Activated CD4-positive, alpha-beta T cell treated with anti-CD3 and anti-CD28 coated beads, Interleukin-10, Interleukin-2, amounts not matched to agents 100 ng/mL and 50 ng/mL, durations not matched to agents 16 hours and 8 hours (primary cell): ENCODE measurements around the gene DIP2C.
"Not testable (repeated sequence)": the region's sequence is repeated elsewhere in the genome, so short reads cannot be mapped to it uniquely, and the experiment has no call there.

Experiments used
- DNase-seq: peaks from one replicate; pipeline ENCODE4 v3.0.0-alpha.2; 2020

DIP2C gene

GRCh38 chr10:361203-362081 is 328.0 kb downstream of the DIP2C start:
- DNase-seq: no peak

DNA sequence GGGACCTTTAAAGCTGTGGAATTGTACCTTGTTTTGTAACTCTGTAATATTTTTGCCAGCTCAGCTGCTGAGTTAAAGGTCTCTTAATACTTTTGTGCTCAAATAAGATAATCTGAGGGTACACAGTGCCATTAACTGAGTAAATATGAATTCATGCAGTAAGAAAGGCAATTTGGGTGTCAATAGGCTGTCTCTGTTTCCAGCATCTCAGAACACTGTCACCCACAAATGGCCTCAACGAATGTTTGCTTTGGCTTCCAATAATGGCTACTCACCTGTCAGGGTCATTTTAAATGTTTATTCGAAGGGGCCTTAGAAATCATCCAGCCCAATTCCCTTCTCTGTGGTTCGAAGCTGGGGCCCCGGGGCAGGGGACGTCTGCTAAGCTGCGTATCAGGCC is 328.8 kb downstream of the DIP2C start:
- no peak for DNase-seq

GRCh38 chr10:359762-360161 is 329.7 kb downstream of the DIP2C start:
- no peak for DNase-seq

DNA sequence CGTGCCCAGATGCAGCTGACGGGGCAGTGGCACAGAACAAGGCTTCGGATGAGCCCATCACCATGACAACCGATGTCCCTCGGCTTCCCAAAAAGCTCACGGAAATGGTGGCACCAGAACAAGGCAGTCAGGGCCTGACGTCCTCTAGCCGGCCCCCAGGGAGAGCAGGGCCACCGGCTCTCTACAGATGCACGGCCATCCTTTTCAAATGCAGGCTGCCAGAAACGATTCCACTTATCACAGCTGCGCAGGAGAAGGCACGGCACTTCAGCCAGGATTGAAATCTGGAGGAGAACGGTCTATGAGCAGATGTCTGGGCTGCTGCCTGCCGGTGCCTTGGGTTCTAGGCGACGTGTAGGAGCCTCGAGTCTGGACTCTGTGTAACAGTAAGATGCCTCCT is 330.4 kb downstream of the DIP2C start:
- DNase-seq: no peak

DNA sequence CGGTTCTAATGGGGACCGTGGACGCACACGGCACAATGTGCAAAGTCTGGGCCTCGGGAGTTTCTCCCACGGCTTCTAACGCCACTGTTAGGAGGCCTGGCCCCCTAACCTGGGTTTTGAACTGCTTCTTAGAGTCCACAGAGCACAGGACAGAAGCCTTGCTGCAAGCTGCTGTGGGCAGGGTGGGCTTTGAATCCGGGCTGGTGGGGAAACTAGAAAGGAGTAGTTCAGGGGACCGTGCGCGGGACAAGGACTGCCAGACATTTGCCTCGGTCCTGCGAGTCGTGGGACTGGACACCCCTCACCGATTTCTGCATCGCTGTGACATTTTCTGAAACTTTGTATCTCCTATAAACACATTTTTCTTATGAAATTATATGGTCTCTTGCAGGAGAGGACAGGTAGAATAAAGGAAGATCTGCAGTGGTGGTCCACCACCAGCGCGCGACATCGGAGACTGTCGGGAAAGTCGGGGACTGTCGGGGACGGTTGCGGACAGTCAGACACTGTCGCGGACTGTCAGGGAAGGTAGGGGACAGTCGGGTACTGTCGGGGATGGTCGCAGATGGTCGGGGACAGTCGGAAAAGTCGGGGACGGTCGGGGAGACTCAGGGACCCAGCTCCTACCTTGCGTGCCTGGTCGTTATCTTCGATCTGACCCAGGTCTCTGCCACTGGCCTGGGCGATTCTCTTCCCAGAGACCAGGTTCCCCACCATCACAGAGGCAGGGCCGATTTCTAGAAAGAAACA is 332.1 kb downstream of the DIP2C start:
- no peak for DNase-seq

GRCh38 chr10:356452-356851 is 333.0 kb downstream of the DIP2C start:
- no peak for DNase-seq

DNA sequence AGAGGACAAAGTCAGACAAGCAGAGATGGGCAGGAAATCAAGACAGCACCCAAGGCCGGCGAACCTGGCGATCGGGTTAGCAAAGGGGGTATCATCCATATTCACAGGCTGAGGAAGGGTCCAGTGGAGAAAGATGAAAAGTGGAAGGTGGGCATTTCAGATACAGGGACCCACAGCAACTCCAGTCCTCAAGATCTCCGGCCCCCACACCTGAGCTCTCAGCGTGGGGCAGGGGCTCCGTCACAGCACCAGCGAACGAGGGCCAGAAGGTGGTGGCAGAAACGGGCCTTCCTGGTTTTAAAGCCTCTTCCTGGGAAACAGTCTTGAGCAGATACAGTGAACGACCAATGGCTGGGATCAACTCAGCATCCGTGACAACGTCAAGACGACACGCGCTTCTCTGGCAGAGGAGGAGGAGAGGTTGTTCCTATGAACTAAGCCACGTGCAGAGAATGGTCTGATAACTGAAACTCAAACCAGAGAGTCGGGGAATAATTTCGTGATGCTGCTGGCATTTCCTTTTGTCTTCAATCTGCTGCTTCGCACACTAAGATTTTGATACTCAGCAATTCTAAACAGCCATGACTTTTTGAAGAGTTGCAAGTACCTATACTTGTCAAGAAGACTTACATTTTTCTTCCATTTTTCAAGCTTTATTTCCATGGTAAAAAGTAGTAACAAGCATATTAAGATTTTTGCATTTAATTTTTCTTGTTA is 334.4 kb downstream of the DIP2C start:
- DNase-seq: no peak

DNA sequence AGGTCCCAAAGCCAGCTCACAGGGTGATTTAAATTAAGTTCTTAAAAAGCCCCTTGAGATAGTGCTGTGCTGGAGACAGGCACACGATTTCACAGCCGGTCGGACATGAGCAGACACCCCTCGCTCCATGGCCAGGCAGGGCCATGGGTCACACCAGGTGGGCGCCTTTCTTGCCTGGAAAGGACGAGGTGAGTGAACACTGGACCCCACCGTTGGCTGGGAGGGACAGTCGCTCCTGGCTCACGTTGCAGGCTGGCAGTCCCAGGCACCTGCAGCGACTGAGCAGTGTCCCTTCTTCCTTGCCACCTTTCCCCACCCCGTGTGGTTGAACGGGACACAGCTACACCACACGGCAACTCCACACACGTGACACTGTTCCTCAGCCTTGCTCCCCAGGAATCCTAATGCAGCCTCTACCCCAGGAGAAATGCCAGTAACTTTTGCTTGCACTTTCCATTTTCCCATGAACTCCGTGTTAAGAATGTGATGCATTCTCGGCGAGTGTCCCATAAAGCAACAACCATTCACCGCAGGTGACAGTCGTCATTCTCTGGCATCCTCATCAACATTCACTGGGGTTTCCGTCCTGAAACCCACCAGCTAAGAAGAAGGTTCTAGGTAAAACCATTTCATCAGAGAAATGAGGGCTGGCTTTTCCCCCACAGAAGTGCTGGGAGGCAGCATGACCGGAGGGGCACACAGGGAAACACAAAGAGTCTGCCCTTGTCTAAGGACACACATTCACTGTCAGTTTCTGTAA is 336.8 kb downstream of the DIP2C start:
- DNase-seq: no peak

DNA sequence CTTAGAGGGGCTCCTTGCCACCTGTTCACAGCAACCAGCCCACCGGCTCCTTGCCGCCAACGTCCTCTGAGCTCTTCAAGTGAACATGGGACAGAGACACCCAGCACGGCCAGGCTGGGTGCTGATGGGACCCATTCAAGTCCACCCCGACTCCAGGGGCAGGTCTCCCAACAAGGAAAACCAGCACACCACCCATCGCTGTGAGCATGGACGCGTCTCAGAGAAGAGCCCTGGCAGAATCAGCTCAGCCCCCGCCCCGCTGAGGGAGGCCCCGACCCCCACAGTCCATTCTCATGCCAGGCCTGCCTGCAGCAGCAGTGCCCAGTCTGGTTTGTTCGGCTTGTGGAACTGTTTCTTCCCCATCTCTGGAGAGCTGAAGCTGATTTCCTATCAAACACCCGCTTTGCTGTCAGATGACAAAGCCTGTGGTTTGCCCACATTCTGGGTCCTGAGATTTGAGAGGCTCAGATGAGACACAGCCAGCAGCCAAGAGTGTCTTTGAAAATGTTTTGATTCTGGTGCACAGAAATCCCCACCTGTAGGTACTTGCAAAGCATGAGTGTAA is 337.6 kb downstream of the DIP2C start:
- DNase-seq: no peak

DNA sequence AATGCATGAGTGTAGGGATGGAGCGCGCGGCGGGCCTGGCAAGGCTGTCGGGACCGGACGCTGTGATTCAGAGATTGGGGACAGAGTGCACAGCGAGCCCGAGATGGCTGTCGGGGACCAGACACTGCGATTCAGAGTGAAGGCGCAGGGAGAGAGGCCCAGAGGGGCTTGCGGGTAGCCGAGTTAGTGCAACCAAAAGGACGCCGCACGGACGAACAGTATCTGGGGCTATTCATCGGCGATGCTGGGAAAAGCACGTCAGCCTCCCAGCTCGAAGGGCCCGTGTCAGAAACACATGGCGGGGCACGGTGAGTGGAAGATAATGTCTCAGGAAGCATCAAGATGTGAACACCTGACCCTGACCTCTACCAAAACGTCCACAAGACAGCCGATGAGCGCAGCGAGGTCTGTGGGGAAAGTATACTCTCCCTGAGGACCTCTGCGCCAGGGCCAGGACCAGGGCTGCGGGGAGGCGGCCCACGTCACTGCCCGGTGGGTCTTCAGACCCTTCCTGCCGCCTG is 338.4 kb downstream of the DIP2C start:
- no peak for DNase-seq

GRCh38 chr10:349081-349480 is 340.4 kb downstream of the DIP2C start:
- DNase-seq: no peak

DNA sequence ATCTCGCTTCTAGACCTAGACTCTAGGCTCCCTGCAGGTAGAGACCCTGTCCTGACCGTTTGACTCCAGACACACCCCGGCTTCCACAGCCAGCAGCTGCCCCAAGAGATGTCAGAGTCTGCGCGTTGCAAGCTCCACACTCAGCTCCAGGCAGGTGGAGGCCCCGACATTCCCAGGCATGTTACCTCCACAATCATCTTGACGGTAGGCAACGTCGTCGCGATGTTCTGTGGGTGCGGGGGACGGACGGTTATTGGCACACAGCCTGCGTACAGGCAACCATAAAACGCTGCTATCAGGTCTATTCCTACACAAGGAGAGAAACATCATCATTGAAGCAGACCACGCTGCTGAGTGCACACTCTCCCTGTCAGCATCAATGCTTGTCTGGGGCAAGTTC is 341.0 kb downstream of the DIP2C start:
- DNase-seq: no peak

DNA sequence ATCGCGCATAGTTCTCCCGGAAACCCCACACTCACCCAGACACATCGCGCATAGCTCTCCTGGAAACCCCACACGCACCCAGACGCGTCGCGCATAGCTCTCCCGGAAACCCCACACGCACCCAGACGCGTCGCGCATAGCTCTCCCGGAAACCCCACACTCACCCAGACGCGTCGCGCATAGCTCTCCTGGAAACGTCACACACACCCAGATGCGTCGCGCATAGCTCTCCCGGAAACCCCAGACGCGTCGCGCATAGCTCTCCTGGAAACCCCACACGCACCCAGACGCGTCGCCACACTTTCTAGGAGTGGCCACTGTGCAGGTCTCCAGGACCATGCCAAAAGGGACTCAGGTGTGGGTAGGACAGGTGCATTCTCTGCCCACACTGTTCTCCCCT is 341.7 kb downstream of the DIP2C start:
- DNase-seq: not testable (repeated sequence)

DNA sequence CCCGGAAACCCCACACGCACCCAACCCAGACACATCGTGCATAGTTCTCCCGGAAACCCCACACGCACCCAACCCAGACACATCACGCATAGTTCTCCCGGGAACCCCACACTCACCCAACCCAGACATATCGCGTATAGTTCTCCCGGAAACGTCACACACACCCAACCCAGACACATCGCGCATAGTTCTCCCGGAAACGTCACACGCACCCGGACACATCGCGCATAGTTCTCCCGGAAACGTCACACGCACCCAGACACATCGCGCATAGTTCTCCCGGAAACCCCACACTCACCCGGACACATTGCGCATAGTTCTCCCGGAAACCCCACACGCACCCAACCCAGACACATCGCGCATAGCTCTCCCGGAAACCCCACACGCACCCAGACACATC is 342.3 kb downstream of the DIP2C start:
- not testable (repeated sequence) for DNase-seq

- DNase-seq: no peak
Observed at GRCh38 chr10:344582-345200, 344.8 kb downstream of the DIP2C start.

DNA sequence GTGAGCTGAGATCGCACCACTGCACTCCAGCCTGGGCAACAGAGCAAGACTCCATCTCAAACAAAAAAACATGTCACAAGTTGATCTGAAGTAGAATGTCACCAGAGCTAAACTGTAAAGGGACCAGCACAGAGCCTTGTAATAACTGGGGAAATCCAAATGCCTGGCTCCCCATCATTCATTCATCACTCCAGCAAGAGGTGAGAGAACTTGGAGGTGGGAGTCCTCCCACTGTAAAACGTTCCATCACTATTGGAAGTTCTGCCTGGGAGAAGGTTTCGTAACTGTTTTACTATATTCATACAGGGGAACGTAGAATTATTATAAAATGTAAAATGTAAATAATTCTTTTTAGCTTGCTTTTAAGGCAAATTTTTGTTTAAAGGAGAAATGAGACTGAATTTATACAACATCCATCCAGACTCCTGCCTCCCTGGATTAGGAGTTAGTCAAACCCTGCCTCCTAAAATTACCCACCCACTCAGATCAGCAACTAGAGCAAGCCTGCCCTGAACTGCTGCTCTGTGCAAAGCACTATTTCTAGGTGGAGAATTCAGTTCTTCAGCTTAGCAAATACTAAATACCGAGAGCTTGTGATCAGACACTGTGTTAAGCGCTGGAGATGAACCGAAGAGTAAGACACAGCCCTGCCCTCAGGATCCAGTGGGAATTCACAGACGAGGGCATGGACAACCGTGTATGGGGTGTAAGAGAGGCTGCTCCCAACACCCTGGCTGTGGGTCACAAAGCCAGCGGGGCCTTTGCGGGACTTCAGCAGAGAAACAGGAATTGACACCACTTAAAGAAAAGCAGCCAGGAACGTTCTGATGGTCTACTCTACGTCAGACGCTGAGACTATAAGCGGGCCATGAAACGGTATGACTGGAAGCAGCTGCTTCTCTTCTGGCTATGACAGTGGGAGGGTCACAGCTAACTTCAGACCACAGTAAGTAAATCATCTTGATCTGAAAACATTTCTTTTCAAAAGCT is 345.9 kb downstream of the DIP2C start:
- no peak for DNase-seq

DNA sequence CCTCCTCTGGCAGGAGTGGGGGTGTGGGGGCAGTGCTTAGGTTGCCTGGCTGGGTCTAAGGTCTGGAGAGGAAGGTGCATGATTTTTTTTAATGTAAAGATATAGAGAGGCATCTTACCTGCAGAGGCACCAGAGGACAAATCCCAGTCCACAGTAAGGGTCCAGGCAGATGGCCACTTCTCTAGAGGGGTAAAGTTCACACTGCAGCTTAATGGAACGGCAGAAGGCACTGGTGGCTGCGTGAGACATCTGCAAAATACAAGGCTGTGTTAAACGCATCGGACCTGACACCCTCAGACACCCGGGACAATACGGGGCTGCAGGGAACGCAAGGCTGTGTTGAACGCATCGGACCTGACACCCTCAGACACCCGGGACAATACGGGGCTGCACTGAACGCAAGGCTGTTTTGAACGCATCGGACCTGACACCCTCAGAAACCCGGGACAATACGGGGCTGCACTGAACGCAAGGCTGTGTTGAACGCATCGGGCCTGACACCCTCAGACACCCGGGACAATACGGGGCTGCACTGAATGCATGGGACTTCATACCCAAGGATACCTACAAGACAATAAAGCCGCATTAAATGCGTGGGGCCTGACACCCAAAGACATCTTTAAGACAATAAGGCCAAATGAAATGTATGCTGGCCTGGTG is 348.3 kb downstream of the DIP2C start:
- no peak for DNase-seq

GRCh38 chr10:340646-341045 is 348.8 kb downstream of the DIP2C start:
- DNase-seq: no peak

- DNase-seq: no peak
Observed at GRCh38 chr10:339038-339391, 350.5 kb downstream of the DIP2C start.
